HUES6 (cell line): ENCODE measurements around the gene CRIP2.

ENCODE experiments used
- H3K27ac ChIP-seq: 2 replicates; pipeline ENCODE4 v1.7.0; 2013; ENCODE audit warnings: low read depth, mild to moderate bottlenecking, low read length, inconsistent platforms
- H3K27me3 ChIP-seq: 2 replicates; pipeline ENCODE4 v1.6.1; 2013; ENCODE audit warnings: low read length; ENCODE audit not compliant: control insufficient read depth, insufficient read depth
- H3K36me3 ChIP-seq: 2 replicates; pipeline ENCODE4 v1.6.1; 2013; ENCODE audit warnings: low read length; ENCODE audit not compliant: control insufficient read depth, insufficient read depth
- H3K4me1 ChIP-seq: 2 replicates; pipeline ENCODE4 v1.6.1; 2013; ENCODE audit warnings: low read length; ENCODE audit not compliant: control insufficient read depth, insufficient read depth
- H3K4me3 ChIP-seq: 2 replicates; pipeline ENCODE4 v1.5.1; 2013; ENCODE audit warnings: low read depth, low read length
- H3K9ac ChIP-seq: one replicate; pipeline ENCODE4 v1.6.1; 2013; ENCODE audit warnings: mild to moderate bottlenecking, low read length
- H3K9me3 ChIP-seq: 2 replicates; pipeline ENCODE4 v1.6.1; 2013; ENCODE audit warnings: low read depth, low read length; ENCODE audit not compliant: control insufficient read depth, insufficient read depth

CRIP2 gene, protein sequence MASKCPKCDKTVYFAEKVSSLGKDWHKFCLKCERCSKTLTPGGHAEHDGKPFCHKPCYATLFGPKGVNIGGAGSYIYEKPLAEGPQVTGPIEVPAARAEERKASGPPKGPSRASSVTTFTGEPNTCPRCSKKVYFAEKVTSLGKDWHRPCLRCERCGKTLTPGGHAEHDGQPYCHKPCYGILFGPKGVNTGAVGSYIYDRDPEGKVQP

DNA sequence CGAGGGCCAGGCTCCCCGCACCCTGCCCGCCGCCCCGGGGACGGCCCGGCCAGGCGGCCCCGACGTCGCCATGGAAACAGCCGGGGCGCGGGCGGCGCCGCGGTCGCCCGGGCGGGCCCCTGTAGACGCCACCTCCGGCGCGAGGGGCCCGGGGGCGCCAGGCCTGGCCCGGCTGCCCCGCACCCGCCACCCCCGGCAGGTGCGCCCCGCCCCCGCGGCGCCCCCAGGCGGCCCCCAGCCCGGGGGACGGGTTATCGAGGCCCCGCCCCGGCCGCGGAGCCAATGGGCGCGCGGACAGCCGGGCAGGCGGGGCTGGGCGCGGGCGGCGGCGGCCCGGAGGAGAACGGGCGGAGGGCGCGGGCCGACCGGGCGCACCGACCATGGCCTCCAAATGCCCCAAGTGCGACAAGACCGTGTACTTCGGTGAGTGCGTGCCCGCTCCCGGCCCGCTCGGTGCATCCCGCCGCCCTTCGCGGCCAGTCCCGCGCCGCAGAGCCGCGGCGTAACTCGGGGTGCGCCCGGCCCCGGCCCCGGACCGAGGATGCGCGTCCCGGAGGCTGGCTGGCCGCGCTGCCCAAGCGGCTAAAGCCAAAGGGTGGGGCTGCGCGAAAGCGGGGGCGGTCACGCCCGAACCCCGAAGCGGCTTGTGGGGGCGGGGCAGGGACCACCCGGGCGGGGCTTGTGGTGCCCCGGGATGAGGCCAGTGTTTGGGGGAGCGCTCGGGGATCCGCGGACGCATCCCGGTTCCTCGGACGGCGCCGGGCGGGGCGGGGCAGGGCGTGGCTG lies at the start of gene CRIP2:
Gene CRIP2 (plus strand): TSS at position 339 of the 786 bp plus-strand sequence. CDS start 42 bp downstream, at position 381.
- Histone ChIP-seq H3K36me3 (peaks cover 3% of the 10 kb centered on the region), H3K27ac (no peak within 1 kb of the TSS), H3K4me3 (peak within 1 kb of the TSS; percentile 73), H3K27me3 (peaks cover 50% of the 10 kb centered on the region), H3K9ac (peak within 1 kb of the TSS; percentile 69), H3K4me1 (peaks cover 36% of the 10 kb centered on the region), H3K9me3 (no peaks in the 10 kb centered on the region)

DNA sequence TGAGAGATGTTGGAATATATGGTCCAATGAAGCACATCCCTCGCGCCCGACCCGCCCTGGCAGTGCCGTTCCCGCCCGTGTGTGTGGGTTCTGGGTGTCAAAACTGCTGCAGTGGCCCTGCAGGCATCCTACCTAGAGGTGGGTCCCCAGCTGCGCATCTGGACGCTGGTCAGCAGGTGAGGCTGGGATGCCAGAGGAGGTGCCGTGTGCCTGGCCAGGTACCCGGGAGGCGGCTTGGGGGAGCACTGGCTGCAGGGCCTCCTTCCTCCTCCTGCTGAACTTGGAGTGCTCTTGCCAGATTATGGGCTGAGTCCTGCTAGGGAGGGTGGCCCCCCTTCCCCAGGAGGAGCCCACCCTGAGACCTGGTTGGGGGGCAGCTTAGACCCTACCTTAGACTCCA lies 49.8 kb upstream of the CRIP2 start:
- Histone ChIP-seq H3K27me3 (no peaks in the 10 kb centered on the region), H3K36me3 (peaks cover 34% of the 10 kb centered on the region), H3K27ac (no peak overlapping the region), H3K4me3 (no peak overlapping the region), H3K4me1 (peaks cover 11% of the 10 kb centered on the region; the same call in 1 of the 2 replicates), H3K9ac (no peak overlapping the region), H3K9me3 (peaks cover 3% of the 10 kb centered on the region; the same call in 1 of the 2 replicates)

DNA sequence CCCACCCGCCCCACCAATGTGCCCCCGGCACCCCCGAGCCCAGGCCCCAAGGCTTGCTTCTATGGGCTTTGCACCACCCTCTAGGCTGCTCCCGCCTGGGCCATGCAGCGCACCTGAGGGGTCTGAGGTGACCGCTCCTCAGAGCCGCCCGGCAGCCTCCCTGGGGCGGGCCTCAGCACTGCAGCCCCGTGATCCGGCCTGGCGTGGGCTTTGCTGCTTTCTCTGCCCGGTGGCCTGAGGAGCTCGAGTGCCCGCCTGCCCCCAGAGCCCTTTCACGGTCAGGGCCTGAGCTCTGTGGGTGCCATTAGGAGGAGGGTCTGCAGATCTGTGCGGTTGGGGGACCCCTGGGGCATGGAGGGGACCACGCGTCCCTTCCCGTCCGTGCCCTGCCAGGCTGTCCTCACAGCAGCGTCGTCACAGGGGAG lies 48.8 kb upstream of the CRIP2 start:
- Histone ChIP-seq H3K9ac (no peak overlapping the region), H3K27me3 (no peaks in the 10 kb centered on the region), H3K36me3 (peaks cover 43% of the 10 kb centered on the region), H3K4me1 (peaks cover 9% of the 10 kb centered on the region; the same call in 1 of the 2 replicates), H3K9me3 (peaks cover 6% of the 10 kb centered on the region), H3K27ac (no peak overlapping the region), H3K4me3 (no peak overlapping the region)

DNA sequence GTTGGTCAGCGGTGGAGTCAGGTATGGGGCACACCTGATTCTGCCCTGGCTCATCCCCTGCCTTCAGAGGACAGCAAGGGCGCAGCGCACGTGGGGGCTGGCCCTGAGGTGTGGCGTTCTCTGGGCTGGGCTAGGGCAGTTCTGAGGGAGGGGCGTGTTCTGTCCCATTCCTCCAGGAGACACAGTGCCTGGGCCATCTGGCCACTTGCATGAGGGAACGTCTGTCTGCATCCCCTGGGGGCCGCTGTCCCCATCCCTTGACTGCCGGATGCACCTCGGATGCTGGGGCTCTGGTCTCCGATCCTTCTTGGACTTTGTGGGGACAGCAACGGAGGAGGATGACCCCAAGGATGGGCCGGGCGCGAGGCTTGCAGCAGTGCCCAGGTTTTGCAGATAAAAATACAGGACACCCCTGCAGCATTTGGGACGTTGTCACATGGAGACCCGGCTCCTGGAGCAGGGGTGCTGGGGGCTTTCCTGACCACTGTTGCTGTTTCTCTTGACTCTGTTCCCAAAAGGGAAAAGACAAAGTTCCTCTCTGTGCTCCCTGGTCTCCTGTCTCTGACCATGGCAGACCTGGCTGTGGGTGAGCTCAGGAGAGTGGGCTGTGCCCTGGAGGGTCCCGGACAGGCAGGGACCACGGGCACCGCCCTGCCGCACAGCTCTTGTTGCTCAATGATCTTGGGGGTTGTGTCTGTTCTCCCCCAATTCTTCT lies 48.0 kb upstream of the CRIP2 start:
- H3K4me1 ChIP-seq, result 0 out of 2 replicates have a peak, but pooled peaks cover 1% of the 10 kb centered on the region
- no peak overlapping the region for H3K27ac ChIP-seq
- no peaks in the 10 kb centered on the region for H3K27me3 ChIP-seq
- H3K36me3 ChIP-seq, result peaks cover 51% of the 10 kb centered on the region
- H3K9ac ChIP-seq, result no peak overlapping the region
- H3K4me3 ChIP-seq, result no peak overlapping the region
- H3K9me3 ChIP-seq, result peaks cover 6% of the 10 kb centered on the region

DNA sequence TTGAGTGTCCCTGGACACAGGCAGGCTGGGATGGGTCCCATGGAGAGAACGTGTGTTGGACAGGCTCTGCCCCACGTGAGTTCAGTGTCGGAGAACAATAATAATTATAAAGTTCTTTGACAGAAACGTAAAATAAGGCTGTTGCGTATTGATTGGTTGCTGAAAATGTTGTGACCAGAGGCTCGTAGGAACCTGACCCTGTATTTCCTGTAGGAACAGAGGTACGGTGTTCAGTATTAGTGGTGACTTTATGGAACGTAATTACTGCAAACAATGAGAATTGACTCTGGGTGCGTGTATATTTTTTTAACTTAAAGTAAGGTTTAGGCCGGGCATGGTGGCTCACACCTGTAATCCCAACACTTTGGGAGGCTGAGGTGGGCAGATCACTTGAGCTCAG lies 47.2 kb upstream of the CRIP2 start:
- H3K9ac ChIP-seq, result no peak overlapping the region
- H3K9me3 ChIP-seq, result peaks cover 6% of the 10 kb centered on the region
- H3K4me1 ChIP-seq, result no peaks in the 10 kb centered on the region
- H3K4me3 ChIP-seq, result no peak overlapping the region
- H3K36me3 ChIP-seq, result peaks cover 51% of the 10 kb centered on the region
- H3K27ac ChIP-seq, result no peak overlapping the region
- no peaks in the 10 kb centered on the region for H3K27me3 ChIP-seq

DNA sequence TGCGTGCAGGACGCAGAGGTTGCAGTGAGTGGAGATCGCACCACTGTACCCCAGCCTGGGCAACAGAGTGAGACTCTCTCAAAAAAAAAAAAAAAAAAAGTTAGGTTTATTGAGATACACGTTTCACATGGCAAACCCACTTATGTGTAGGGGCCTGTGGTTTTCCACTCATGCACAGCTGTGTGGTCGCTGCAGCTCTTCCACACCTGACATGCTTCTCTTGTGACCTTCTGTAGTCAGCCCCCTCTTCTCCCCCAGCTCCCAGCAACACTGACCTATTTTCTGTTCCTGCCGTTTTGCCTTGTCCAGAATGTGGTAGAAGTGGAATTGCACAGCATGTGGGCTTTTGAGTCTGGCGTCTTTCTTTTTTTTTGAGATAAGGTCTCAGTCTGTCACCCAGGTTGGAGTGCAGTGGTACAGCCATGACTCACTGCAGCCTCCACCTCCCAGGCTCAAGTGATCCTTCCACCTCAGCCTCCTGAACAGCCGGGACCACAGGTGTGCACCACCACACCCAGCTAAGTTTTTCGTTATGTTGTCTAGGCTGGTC lies 46.6 kb upstream of the CRIP2 start:
- H3K27me3 ChIP-seq, result no peaks in the 10 kb centered on the region
- peaks cover 6% of the 10 kb centered on the region for H3K9me3 ChIP-seq
- H3K9ac ChIP-seq, result no peak overlapping the region
- no peak overlapping the region for H3K27ac ChIP-seq
- no peak overlapping the region for H3K4me3 ChIP-seq
- peaks cover under 1% of the 10 kb centered on the region; the same call in 1 of the 2 replicates for H3K4me1 ChIP-seq
- peaks cover 51% of the 10 kb centered on the region for H3K36me3 ChIP-seq

DNA sequence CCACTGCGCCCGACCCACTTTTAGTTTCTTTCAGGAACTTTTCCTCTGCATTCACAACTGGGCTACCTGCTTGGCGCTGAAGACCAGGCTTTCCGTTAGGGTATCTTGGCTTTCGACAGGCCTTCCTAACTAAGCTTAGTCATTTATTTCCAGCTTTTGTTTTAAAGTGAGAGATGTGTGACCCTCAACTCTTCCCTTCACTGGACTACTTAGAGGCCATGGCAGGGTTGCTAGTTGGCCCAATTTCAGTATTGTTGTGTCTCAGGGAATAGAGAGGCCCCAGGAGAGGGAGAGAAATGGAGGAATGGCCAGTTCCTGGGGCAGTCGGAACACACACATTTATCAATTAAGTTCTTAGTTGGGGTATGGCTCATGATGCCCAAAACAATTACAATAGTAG lies 44.6 kb upstream of the CRIP2 start:
- Histone ChIP-seq H3K9me3 (peaks cover 6% of the 10 kb centered on the region), H3K4me3 (no peak overlapping the region), H3K36me3 (peaks cover 43% of the 10 kb centered on the region), H3K9ac (no peak overlapping the region), H3K4me1 (peaks cover 5% of the 10 kb centered on the region; the same call in 1 of the 2 replicates), H3K27ac (no peak overlapping the region), H3K27me3 (no peaks in the 10 kb centered on the region)

DNA sequence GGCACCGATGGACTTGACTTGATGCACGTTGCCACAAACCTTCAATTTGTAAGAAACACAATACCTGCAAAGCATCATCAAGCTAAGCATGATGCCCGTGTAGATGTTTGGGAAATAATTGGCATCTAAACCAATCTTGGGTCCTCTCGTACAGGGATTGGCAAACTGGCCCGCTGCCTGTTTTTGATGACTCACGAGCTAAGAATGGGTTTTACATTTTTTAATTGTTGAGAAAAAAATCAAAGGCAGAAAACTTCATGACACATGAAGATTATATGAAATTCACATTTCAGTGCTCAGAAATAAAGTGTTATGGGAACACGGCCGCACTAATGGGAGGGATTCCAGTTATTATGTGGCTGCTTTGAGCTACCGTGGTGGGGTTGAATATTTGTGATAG lies 44.1 kb upstream of the CRIP2 start:
- H3K27ac ChIP-seq, result no peak overlapping the region
- no peak overlapping the region for H3K9ac ChIP-seq
- peaks cover 43% of the 10 kb centered on the region for H3K36me3 ChIP-seq
- H3K27me3 ChIP-seq, result no peaks in the 10 kb centered on the region
- no peak overlapping the region for H3K4me3 ChIP-seq
- H3K9me3 ChIP-seq, result peaks cover 6% of the 10 kb centered on the region
- peaks cover 5% of the 10 kb centered on the region; the same call in 1 of the 2 replicates for H3K4me1 ChIP-seq

DNA sequence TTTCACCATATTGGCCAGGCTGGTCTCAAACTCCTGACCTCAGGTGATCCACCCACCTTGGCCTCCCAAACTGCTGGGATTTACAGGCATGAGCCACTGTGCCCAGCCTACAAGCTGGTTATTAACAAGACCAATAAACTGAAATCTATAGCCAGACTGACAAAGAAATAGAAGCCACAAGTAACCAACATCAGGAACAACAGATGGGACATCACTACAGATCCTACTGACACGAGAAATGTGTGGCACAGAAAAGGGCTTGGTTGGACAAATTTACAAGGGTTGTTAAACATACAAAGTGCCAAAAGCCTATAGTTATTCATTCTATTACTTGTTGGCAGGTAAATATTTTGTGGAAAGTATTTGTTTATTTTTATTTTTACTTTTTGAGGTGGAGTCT lies 43.4 kb upstream of the CRIP2 start:
- no peak overlapping the region for H3K9ac ChIP-seq
- no peak overlapping the region for H3K27ac ChIP-seq

DNA sequence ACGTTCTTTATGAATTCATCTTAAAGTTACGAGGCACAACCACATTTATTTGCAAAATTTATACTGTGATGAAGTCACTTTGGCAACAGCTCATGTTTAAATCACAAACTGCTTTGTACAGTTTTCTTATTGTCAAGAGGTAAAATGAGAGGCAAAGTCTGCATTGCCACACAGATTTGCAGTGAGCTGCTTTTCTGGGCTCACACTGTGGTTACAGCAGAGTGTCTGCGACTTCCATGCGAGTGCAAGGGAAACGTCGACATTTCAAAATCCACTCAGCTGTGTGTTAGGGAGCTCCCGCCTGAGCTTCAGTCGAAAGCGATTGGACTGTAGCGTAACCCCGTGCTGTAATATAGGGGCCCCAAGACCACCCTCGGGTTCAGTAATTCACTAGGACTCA lies 42.0 kb upstream of the CRIP2 start:
- no peak overlapping the region for H3K27ac ChIP-seq
- H3K4me1 ChIP-seq, result peaks cover 5% of the 10 kb centered on the region; the same call in 1 of the 2 replicates
- H3K4me3 ChIP-seq, result no peak overlapping the region
- peaks cover 31% of the 10 kb centered on the region for H3K36me3 ChIP-seq
- H3K27me3 ChIP-seq, result no peaks in the 10 kb centered on the region
- no peak overlapping the region for H3K9ac ChIP-seq
- peaks cover 3% of the 10 kb centered on the region; the same call in 1 of the 2 replicates for H3K9me3 ChIP-seq

More for the DNA sequence above, 43.4 kb upstream of the CRIP2 start:
- peaks cover 5% of the 10 kb centered on the region; the same call in 1 of the 2 replicates for H3K4me1 ChIP-seq
- H3K9me3 ChIP-seq, result peaks cover 6% of the 10 kb centered on the region
- H3K27me3 ChIP-seq, result no peaks in the 10 kb centered on the region
- peaks cover 39% of the 10 kb centered on the region for H3K36me3 ChIP-seq
- H3K4me3 ChIP-seq, result no peak overlapping the region
